Spleen (tissue), 7 donors: ENCODE results near the gene AP1M1.
A peak's percentile ranks its signal among the peaks of the same experiment; 100 is the strongest.

Experiments
- POLR2A ChIP-seq, 3 donors: fragments of 450-650 bp; IDR thresholded peaks; one replicate each; pipeline ENCODE4 v1.5.1; 2017; ENCODE audit warnings: antibody characterized with exemption in 3 of 3, mild to moderate bottlenecking in 1 of 3
- POLR2AphosphoS5 ChIP-seq, 3 donors: sonication (generic); formaldehyde crosslinking; IDR thresholded peaks; one replicate each; pipeline ENCODE4 v1.5.1; 2017; ENCODE audit warnings: antibody characterized with exemption in 3 of 3
- TF ChIP-seq, protein P1 (sequence below), 11 experiments: fragments of 200-600 bp in 7 of 11; fragments of 450-650 bp in 4 of 11; sonication (generic) in 4 of 11; IDR thresholded peaks in 8 of 11; conservative IDR thresholded peaks in 3 of 11; 1 replicate in 7 of 11; 2 replicates in 4 of 11; pipeline versions ENCODE4 v1.4.0 to v1.8.0; 2016 to 2021; ENCODE audit warnings: antibody characterized with exemption in 11 of 11, inconsistent platforms in 4 of 11, mild to moderate bottlenecking in 1 of 11
- donor health status: DM: no; HTN: no; CAD: no; lungs with moderate emphysema.
- donor health status: DM: no; HTN: no; CAD: no.
- donor health status: DM: no; HTN: no; CAD: no.

DNA sequence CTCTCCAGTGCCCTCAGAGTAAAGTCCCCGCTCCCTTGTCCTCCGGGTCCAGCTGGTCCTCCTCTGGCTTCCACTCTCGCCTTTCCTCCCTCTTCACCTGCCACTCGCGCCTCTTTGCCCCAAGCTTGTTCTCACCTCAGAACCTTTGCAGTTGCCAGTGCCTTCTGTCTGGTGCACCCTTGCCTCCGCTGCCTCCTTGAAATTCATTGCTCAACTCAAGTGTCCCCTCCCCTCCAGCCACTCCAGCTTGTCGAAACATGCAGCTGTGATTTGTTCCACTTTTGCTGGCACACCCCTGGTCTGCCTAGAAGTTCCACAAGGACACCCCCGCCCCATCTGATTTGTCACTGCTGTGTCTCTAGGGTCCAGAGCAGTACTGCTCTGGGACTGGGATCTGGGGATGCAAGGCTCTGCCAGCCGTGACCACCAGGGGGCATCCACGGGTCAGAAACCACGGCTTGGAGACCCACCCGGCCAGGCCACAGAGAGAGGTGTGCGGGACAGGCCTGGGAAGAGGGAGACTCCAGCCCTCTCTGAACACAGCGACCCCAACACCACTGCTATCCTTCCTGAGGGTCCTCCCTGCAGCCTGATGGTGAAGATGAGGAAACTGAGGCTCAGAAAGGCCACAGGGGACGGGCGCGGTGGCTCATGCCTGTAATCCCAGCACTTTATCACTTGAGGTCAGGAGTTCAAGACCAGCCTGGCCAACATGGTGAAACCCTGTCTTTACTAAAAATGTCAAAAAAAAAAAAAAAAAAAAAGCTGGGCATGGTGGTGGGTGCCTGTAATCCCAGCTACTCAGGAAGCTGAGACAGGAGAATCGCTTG, 49.9 kb downstream of the AP1M1 start:
- TF ChIP-seq, protein P1, sequence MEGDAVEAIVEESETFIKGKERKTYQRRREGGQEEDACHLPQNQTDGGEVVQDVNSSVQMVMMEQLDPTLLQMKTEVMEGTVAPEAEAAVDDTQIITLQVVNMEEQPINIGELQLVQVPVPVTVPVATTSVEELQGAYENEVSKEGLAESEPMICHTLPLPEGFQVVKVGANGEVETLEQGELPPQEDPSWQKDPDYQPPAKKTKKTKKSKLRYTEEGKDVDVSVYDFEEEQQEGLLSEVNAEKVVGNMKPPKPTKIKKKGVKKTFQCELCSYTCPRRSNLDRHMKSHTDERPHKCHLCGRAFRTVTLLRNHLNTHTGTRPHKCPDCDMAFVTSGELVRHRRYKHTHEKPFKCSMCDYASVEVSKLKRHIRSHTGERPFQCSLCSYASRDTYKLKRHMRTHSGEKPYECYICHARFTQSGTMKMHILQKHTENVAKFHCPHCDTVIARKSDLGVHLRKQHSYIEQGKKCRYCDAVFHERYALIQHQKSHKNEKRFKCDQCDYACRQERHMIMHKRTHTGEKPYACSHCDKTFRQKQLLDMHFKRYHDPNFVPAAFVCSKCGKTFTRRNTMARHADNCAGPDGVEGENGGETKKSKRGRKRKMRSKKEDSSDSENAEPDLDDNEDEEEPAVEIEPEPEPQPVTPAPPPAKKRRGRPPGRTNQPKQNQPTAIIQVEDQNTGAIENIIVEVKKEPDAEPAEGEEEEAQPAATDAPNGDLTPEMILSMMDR (IDR thresholded peaks at IDR 0.05 in 8 of 11, conservative IDR thresholded peaks at IDR 0.05 in 3 of 11), result peak; percentile 92 to 99 (median 97)
- no peak for TF ChIP-seq POLR2A (IDR thresholded peaks at IDR 0.05)
- TF ChIP-seq POLR2AphosphoS5 (IDR thresholded peaks at IDR 0.05), result peak; percentile 81 to 83 (median 82)
